ENCODE data around the gene PROSER1.
"Not testable (repeated sequence)": the region's sequence is repeated elsewhere in the genome, so short reads cannot be mapped to it uniquely, and the experiment has no call there.

PROSER1 gene

GRCh38 chr13:39023761-39024160 is 14.1 kb downstream of the PROSER1 start:
- no peak for DNase-seq (ENCODE audit: low spot score)

GRCh38 chr13:39023316-39023715 is 14.6 kb downstream of the PROSER1 start:
- DNase-seq (ENCODE audit: low spot score): no peak

GRCh38 chr13:39020853-39021462 is 16.9 kb downstream of the PROSER1 start:
- DNase-seq (ENCODE audit: low spot score): no peak

GRCh38 chr13:39016787-39017186 is 21.1 kb downstream of the PROSER1 start:
- peak; percentile 39 for DNase-seq (ENCODE audit: low spot score)

- DNase-seq (ENCODE audit: low spot score): no peak
Measured at GRCh38 chr13:39016087-39016486, 21.8 kb downstream of the PROSER1 start.

- no peak for DNase-seq (ENCODE audit: low spot score)
Measured at GRCh38 chr13:39013462-39013861, 24.4 kb downstream of the PROSER1 start.

- DNase-seq (ENCODE audit: low spot score): no peak
Measured at GRCh38 chr13:39012608-39013007, 25.3 kb downstream of the PROSER1 start.

GRCh38 chr13:39006371-39007111 is 31.3 kb downstream of the PROSER1 start:
- DNase-seq (ENCODE audit: low spot score): not testable (repeated sequence)

GRCh38 chr13:38998739-38999138 is 39.1 kb downstream of the PROSER1 start:
- no peak for DNase-seq (ENCODE audit: low spot score)

- DNase-seq (ENCODE audit: low spot score): no peak
Measured at GRCh38 chr13:38993381-38993780, 44.5 kb downstream of the PROSER1 start.

- no peak for DNase-seq (ENCODE audit: low spot score)
Measured at GRCh38 chr13:38990693-38991092, 47.2 kb downstream of the PROSER1 start, which contains the start of gene STOML3. STOML3 (minus strand) TSS chr13:38990831; CDS start chr13:38990721, 110 bp downstream.

GRCh38 chr13:38981096-38981495 is 56.8 kb downstream of the PROSER1 start:
- DNase-seq (ENCODE audit: low spot score): no peak

GRCh38 chr13:38980750-38981078 is 57.2 kb downstream of the PROSER1 start:
- no peak for DNase-seq (ENCODE audit: low spot score)

GRCh38 chr13:38979891-38980749 is 57.8 kb downstream of the PROSER1 start:
- no peak for DNase-seq (ENCODE audit: low spot score)

GRCh38 chr13:38970380-38971051 is 67.4 kb downstream of the PROSER1 start:
- DNase-seq (ENCODE audit: low spot score): no peak

GRCh38 chr13:38969187-38969586 is 68.7 kb downstream of the PROSER1 start:
- DNase-seq (ENCODE audit: low spot score): no peak

GRCh38 chr13:38967446-38967845 is 70.4 kb downstream of the PROSER1 start:
- no peak for DNase-seq (ENCODE audit: low spot score)

- no peak for DNase-seq (ENCODE audit: low spot score)
Measured at GRCh38 chr13:38965281-38965680, 72.6 kb downstream of the PROSER1 start.

- DNase-seq (ENCODE audit: low spot score): no peak
Measured at GRCh38 chr13:38960175-38960574, 77.7 kb downstream of the PROSER1 start.
